GM10266 (cell line): ENCODE results near the gene ZFAND5.

Experiments
- DNase-seq: peaks from one replicate; pipeline ENCODE4 v3.0.0; 2012; ENCODE audit errors: extremely low spot score
- TF ChIP-seq, protein P1 (sequence below): IDR thresholded peaks from 2 replicates; pipeline ENCODE4 v1.5.1; 2012; ENCODE audit warnings: mild to moderate bottlenecking, low read depth; ENCODE audit not compliant: control insufficient read depth, insufficient read depth; ENCODE audit errors: missing control alignments

The ZFAND5 gene

DNA sequence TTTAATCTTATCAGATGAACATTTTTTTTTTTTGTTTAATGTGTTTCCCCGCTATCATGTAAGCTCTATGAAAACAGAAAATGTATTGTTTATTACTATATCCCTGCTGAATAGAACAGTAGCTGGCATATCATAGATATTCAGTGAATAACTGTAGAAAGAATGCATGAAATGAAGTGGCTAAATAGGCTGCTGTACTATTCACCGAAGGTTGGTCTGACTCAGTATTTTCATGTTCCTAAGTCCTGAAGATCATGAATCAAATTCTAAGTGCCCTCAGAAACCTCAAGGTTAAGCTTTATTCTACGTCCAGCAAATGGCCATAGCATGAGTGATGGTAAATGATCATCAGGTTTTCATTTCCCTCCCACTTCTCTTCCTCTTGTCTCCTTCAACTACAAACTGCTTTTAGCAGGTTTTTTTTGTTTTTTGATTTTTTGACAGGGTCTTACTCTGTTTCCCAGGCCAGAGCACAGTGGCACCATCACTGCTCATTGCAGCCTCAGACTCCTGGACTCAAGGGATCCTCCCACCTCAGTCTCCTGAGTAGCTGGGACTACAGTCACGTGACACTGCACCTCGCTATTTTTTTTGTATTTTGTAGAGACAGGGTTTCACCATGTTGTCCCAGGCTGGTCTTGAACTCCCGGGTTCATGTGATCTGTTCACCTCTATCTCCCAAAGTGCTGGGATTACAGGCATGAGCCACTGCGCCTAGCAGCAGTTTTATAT is 19.1 kb upstream of the ZFAND5 start:
- TF ChIP-seq, protein P1, sequence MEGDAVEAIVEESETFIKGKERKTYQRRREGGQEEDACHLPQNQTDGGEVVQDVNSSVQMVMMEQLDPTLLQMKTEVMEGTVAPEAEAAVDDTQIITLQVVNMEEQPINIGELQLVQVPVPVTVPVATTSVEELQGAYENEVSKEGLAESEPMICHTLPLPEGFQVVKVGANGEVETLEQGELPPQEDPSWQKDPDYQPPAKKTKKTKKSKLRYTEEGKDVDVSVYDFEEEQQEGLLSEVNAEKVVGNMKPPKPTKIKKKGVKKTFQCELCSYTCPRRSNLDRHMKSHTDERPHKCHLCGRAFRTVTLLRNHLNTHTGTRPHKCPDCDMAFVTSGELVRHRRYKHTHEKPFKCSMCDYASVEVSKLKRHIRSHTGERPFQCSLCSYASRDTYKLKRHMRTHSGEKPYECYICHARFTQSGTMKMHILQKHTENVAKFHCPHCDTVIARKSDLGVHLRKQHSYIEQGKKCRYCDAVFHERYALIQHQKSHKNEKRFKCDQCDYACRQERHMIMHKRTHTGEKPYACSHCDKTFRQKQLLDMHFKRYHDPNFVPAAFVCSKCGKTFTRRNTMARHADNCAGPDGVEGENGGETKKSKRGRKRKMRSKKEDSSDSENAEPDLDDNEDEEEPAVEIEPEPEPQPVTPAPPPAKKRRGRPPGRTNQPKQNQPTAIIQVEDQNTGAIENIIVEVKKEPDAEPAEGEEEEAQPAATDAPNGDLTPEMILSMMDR: no peak
- no peak for DNase-seq

GRCh38 chr9:72382405-72382804 is 17.4 kb upstream of the ZFAND5 start:
- DNase-seq: no peak
- TF ChIP-seq, protein P1: no peak

DNA sequence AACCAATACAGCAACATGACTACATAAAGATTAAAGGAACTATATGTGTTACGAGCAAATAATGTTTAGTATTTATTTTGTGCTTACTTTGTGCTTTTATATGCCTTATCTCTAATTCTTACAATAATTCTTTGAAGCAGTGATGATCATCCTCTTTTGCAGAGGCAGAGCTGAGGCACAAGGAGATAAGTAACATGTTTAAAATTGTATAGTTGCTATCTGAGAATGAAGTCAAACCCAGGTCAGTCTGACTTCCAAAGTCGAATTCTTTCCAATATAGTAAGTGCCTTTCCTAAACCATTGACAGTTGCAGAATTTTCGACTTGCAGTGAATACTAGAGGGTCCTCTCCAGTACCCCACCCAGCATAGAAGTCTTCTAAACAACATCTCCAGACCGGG is 12.0 kb upstream of the ZFAND5 start:
- TF ChIP-seq, protein P1: no peak

GRCh38 chr9:72371151-72371550 is 6.1 kb upstream of the ZFAND5 start:
- DNase-seq: no peak
- TF ChIP-seq, protein P1: no peak

More for the DNA sequence above, 12.0 kb upstream of the ZFAND5 start:
- no peak for DNase-seq

DNA sequence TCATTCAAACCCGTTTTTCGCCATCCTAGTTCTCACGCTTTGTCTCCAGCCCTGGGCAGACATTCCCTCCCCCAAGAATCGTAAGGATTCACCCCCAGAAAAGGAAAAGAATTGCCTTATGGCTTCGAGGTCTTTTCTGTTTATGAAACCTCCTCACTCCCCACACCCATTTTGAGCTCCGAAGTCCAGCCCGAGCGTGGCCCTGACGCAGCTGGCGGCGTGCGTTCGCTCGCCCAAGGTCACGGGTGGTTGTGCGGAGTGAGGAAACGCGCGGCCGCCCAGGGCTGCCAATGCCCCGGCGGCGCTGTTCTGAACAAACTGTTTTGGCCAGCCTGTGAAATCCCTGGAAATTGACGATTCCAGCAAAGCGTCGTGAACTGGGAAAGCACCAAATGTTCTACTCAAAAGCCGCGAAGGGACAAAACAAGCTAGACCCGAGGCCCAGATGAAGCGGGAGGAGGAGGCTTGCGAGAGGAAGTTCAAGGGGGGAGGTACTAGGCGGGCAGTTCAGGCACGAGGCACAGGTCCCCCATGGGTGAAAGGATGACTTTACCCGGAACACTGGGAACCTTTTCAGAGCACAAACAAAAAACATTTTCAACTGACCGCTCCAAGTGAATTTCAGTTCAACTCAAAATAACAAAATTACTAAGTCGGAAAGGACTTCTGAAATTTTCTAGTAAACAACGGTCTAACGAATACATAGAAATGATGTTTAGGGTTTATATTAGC is 683 bp upstream of the ZFAND5 start:
- peak; percentile 73 for DNase-seq
- TF ChIP-seq, protein P1: no peak

- DNase-seq: peak; percentile 89
- TF ChIP-seq, protein P1: no peak
Observed at GRCh38 chr9:72363908-72364678, 915 bp downstream of the ZFAND5 start.

DNA sequence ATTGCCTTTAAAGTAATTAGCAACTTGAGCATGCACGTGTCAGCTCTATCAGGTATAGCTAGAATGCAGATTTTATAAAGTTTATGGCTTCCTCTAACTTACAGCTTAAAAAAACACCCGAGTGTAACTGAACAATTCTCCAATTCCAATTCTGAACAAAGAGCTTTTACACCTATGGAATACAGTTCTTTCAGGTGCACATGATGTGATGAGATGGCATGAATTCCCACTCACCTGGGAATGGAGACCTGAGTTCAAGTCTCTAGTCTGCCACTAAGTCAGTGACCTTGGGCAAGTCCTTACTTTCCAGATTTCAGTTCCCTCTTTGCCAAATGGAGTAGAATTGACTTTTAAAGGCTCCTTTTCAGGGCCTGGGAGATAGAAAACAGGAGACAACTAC is 1.8 kb downstream of the ZFAND5 start:
- no peak for DNase-seq
- TF ChIP-seq, protein P1: no peak
